Smooth muscle cell (in vitro differentiated cells): ENCODE results near the gene ANKRD35. TPM values are rescaled to one million over a fixed set of nuclear protein-coding genes. Genes with fewer than 3 reads are reported as not detected.

Experiments used
- DNase-seq: peaks from one replicate; lab custom pipeline; 2025; ENCODE audit not compliant: unreplicated experiment; lab: John Stamatoyannopoulos, UW
- H2AFZ ChIP-seq: fragments of 200-600 bp; sonication (generic); 2 replicates; pipeline ENCODE4 v1.6.0; 2016; ENCODE audit warnings: antibody characterized with exemption, low read depth, mild to moderate bottlenecking
- H3F3A ChIP-seq: fragments of 200-600 bp; sonication (generic); 2 replicates; pipeline ENCODE4 v1.6.0; 2017; ENCODE audit warnings: antibody characterized with exemption, low read depth
- H3K27ac ChIP-seq: fragments of 200-600 bp; sonication (generic); 2 replicates; pipeline ENCODE4 v1.5.1; 2016; ENCODE audit warnings: low read depth, mild to moderate bottlenecking
- H3K27me3 ChIP-seq: fragments of 200-600 bp; sonication (generic); 2 replicates; pipeline ENCODE4 v1.6.1; 2016; ENCODE audit warnings: low read depth, mild to moderate bottlenecking
- H3K36me3 ChIP-seq: fragments of 200-600 bp; sonication (generic); 2 replicates; pipeline ENCODE4 v1.5.1; 2016; ENCODE audit warnings: low read depth
- H3K4me1 ChIP-seq: fragments of 200-600 bp; sonication (generic); 2 replicates; pipeline ENCODE4 v1.5.1; 2016; ENCODE audit warnings: low read depth
- H3K4me2 ChIP-seq: fragments of 200-600 bp; sonication (generic); 2 replicates; pipeline ENCODE4 v1.6.0; 2016; ENCODE audit warnings: mild to moderate bottlenecking
- H3K4me3 ChIP-seq: fragments of 200-600 bp; sonication (generic); 2 replicates; pipeline ENCODE4 v1.5.1; 2016; ENCODE audit warnings: mild to moderate bottlenecking
- H3K79me2 ChIP-seq: fragments of 200-600 bp; sonication (generic); 2 replicates; pipeline ENCODE4 v1.6.0; 2016; ENCODE audit warnings: low read depth, mild to moderate bottlenecking
- H3K9ac ChIP-seq: fragments of 200-600 bp; sonication (generic); 2 replicates; pipeline ENCODE4 v1.6.0; 2016; ENCODE audit warnings: low read depth
- H3K9me3 ChIP-seq: fragments of 200-600 bp; sonication (generic); replicated peaks from 2 replicates; pipeline ENCODE4 v1.5.1; 2016; ENCODE audit warnings: low read depth
- H4K20me1 ChIP-seq: fragments of 200-600 bp; sonication (generic); 2 replicates; pipeline ENCODE4 v1.6.0; 2016; ENCODE audit warnings: low read depth
- WGBS: methylation state at CpG from one replicate; pipeline ENCODE4 v1.1.7; 2016; ENCODE audit warnings: low lambda C conversion rate; 5-methylcytosine and 5-hydroxymethylcytosine counted together
- polyA plus RNA-seq: library from polyadenylated mRNA; unstranded; fragments of >200 nt; fragmentation: Nextera tagmentation; extraction: Ambion mirVana; gene quantifications from 2 replicates; pipeline ENCODE4 v1.2.1, GENCODE V29; 2016
- total RNA-seq: library from RNA; depleted of rRNA; stranded (reverse); fragments of >200 nt; gene quantifications from 2 replicates; pipeline ENCODE4 v1.2.3, GENCODE V29; 2014
- TF ChIP-seq, protein P1 (sequence below): fragments of 200-600 bp; sonication (generic); IDR thresholded peaks from 2 replicates; pipeline ENCODE4 v1.5.1; 2017; ENCODE audit warnings: borderline replicate concordance, mild to moderate bottlenecking, antibody characterized with exemption; ENCODE audit not compliant: insufficient read depth, poor library complexity, severe bottlenecking

The ANKRD35 gene
- total and polyA plus RNA-seq, 2 experiments from 2014 or later: 1.7 to 1.8 TPM

DNA sequence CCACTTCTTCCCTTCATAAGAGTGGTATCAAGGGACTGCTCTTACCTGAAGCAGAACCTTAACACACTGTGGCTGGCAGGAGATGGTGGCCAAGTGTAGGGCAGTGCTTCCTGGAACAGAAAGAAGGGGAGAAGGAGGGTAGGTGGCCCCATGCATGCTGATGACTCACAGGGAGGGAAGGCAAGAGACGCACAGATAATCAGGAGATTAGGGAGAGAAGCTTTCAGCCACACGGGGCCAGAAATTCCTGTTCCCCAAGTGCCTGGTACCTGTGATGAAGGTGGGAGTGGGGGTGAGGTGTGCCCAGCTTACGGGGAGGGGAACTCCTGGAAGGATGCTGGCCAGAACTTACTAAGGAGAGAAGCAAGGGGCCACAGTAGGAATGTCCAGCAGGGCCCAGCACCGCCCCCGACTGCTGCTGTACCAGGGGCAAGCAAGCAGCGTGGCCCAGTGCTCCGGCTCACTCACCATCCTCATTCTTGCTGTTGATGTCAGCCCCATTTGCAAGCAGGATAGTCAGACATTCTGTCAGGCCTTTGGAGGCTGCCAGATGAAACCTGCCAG lies 7.7 kb downstream of the ANKRD35 start:
- 61% methylated on average over 7 of the region's 7 CpGs for WGBS
- peak overlapping the region; percentile 52 for H3K27ac ChIP-seq
- DNase-seq: no peak

DNA sequence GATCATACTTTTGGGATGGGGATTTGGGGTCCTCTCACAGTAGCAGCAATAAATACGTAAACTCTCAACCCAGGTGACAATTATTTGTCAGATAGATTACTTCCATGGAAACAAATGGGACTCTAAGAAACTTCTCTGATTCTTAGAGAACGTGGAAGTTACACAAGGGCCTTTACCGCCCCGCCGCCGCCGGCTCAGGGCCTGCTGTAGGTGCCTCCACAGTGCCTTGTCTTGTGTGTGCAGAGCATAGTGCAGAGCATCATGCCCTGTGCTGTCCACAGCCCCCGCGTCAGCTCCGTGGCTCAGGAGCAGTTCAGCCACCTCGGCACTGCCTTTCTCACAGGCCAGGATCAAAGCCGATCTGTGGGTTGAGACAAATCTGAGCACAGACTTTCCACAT lies 11.0 kb downstream of the ANKRD35 start:
- Histone ChIP-seq H3K9ac (no peak overlapping the region), H3K36me3 (no peaks in the 10 kb centered on the region), H3K27ac (no peak overlapping the region), H4K20me1 (no peaks in the 10 kb centered on the region), H3F3A (no peaks in the 10 kb centered on the region), H3K4me1 (peaks cover 7% of the 10 kb centered on the region), H3K4me3 (no peak overlapping the region), H3K9me3 (no peaks in the 10 kb centered on the region), H3K27me3 (no peaks in the 10 kb centered on the region), H2AFZ (no peak overlapping the region), H3K4me2 (no peak overlapping the region), H3K79me2 (no peaks in the 10 kb centered on the region)
- TF ChIP-seq, protein P1, sequence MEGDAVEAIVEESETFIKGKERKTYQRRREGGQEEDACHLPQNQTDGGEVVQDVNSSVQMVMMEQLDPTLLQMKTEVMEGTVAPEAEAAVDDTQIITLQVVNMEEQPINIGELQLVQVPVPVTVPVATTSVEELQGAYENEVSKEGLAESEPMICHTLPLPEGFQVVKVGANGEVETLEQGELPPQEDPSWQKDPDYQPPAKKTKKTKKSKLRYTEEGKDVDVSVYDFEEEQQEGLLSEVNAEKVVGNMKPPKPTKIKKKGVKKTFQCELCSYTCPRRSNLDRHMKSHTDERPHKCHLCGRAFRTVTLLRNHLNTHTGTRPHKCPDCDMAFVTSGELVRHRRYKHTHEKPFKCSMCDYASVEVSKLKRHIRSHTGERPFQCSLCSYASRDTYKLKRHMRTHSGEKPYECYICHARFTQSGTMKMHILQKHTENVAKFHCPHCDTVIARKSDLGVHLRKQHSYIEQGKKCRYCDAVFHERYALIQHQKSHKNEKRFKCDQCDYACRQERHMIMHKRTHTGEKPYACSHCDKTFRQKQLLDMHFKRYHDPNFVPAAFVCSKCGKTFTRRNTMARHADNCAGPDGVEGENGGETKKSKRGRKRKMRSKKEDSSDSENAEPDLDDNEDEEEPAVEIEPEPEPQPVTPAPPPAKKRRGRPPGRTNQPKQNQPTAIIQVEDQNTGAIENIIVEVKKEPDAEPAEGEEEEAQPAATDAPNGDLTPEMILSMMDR: no peak
- 96% methylated on average over 12 of the region's 12 CpGs for WGBS
- DNase-seq: no peak

More for the DNA sequence above, 7.7 kb downstream of the ANKRD35 start:
- H2AFZ ChIP-seq: no peak overlapping the region
- no peak overlapping the region for H3K9ac ChIP-seq
- H3K4me1 ChIP-seq: peaks cover 8% of the 10 kb centered on the region
- H3K4me3 ChIP-seq: no peak overlapping the region
- no peaks in the 10 kb centered on the region for H3F3A ChIP-seq
- H3K79me2 ChIP-seq: no peaks in the 10 kb centered on the region
- H3K4me2 ChIP-seq: no peak overlapping the region
- H3K9me3 ChIP-seq: no peaks in the 10 kb centered on the region
- H3K36me3 ChIP-seq: no peaks in the 10 kb centered on the region
- H4K20me1 ChIP-seq: no peaks in the 10 kb centered on the region
- TF ChIP-seq, protein P1: no peak
- no peaks in the 10 kb centered on the region for H3K27me3 ChIP-seq

DNA sequence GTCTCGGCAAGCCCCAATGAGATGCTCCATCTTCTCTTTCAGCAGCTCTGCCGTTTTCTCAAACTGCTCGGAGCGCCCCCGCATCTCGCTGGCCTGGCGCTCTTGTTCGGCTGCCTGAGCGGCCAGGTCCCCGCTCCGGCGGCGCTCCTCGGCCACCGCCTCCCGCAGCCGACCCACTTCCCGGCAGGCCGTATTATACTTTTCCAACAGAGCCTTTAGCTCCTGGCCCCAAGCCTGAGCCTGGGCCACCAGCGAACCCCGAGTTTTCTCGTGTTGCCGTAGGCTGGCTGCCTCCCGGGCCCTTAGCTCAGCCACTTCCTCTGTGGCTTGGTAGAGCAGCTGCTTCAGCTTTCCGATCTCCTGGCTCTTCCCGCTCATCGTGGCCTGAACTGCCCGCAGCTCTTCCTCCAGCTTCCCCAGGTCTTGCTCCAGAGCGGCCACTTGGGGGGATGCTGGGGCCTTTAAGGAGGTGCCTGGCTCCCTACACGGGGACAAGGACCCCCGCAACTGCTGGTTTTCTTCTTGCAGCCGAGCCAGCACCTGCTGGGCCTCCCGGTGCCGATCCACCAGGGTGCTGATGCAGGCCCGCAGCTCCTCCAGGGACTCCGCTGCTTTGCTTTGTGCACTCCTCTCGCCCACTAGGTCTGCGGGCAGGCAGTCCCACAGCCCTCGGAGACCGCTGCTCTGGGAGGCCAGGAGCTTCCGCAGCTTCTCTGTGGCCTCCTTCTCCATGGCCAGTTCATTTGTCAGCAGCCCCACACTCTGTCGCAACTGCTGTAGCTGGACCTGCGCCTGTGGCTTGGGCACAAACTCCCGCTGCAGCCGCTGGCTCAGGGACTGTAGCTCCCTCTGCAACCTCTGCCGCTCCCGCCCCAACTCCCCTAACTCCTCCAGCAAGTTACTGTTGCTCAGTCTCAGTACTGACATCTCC lies 13.4 kb downstream of the ANKRD35 start:
- Histone ChIP-seq H3F3A (no peaks in the 10 kb centered on the region), H2AFZ (peak overlapping the region; percentile 97), H3K4me1 (peaks cover 6% of the 10 kb centered on the region), H3K9me3 (no peaks in the 10 kb centered on the region), H3K4me2 (peak overlapping the region; percentile 85), H3K27ac (no peak overlapping the region), H3K27me3 (no peaks in the 10 kb centered on the region), H3K4me3 (peak overlapping the region; percentile 38), H4K20me1 (no peaks in the 10 kb centered on the region), H3K36me3 (no peaks in the 10 kb centered on the region), H3K79me2 (no peaks in the 10 kb centered on the region), H3K9ac (peak overlapping the region; percentile 18)
- WGBS: 30% methylated on average over 47 of the region's 47 CpGs
- no peak for DNase-seq
- TF ChIP-seq, protein P1: no peak
